Adrenal gland (tissue), 5 donors: ENCODE results near the gene ASCC1.

Experiments
- POLR2A ChIP-seq, 2 donors: fragments of 450-650 bp; IDR thresholded peaks; one replicate each; pipeline ENCODE4 v1.6.1; 2017; ENCODE audit warnings: antibody characterized with exemption in 2 of 2, mild to moderate bottlenecking in 2 of 2, moderate library complexity in 1 of 2
- TF ChIP-seq, protein P1 (sequence below), 6 experiments: fragments of 450-650 bp in 4 of 6; fragments of 200-600 bp in 2 of 6; sonication (generic) in 1 of 6; IDR thresholded peaks; 1 replicate in 5 of 6; 2 replicates in 1 of 6; pipeline versions ENCODE4 v1.5.1 to v1.8.0; 2016 to 2021; ENCODE audit warnings: antibody characterized with exemption in 6 of 6, mild to moderate bottlenecking in 2 of 6, moderate library complexity in 1 of 6
- donor health status: DM: no; HTN: no; CAD: no.

DNA sequence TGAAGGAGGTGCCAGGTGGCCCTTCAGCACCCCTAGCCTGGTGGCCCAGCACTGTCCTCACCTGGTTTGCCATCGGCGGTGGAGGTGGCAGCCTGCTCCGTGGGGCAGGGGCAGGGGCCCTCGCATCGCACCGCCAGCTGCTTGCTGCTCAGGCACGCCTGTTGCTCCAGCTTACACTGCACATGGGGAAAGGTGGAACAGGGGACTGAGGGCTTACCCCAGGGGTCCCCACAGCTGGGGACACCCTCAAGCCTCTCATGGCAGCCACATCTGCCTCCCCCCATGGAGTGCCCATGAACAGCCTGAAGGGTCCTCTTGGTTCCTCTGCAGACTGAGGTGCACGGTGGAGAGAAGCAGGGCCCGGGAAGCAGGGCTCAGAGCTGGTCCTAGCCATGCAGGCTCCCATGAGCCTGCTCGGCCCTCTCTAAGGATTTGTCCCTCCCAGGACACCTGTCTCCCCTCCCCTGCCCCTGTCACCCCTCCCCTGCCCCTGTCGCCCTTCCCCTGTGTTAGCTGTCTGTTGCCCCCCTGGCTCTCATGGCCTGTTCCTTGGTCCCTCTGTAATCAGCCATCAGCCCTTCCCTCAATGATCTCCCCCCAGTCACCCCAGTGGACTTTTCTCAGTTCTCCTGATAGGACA lies 147.8 kb downstream of the ASCC1 start:
- TF ChIP-seq, protein P1, sequence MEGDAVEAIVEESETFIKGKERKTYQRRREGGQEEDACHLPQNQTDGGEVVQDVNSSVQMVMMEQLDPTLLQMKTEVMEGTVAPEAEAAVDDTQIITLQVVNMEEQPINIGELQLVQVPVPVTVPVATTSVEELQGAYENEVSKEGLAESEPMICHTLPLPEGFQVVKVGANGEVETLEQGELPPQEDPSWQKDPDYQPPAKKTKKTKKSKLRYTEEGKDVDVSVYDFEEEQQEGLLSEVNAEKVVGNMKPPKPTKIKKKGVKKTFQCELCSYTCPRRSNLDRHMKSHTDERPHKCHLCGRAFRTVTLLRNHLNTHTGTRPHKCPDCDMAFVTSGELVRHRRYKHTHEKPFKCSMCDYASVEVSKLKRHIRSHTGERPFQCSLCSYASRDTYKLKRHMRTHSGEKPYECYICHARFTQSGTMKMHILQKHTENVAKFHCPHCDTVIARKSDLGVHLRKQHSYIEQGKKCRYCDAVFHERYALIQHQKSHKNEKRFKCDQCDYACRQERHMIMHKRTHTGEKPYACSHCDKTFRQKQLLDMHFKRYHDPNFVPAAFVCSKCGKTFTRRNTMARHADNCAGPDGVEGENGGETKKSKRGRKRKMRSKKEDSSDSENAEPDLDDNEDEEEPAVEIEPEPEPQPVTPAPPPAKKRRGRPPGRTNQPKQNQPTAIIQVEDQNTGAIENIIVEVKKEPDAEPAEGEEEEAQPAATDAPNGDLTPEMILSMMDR (IDR thresholded peaks at IDR 0.05): no peak
- TF ChIP-seq POLR2A (IDR thresholded peaks at IDR 0.05): no peak
